ENCODE measurements around the gene IMMP2L.

IMMP2L gene

DNA sequence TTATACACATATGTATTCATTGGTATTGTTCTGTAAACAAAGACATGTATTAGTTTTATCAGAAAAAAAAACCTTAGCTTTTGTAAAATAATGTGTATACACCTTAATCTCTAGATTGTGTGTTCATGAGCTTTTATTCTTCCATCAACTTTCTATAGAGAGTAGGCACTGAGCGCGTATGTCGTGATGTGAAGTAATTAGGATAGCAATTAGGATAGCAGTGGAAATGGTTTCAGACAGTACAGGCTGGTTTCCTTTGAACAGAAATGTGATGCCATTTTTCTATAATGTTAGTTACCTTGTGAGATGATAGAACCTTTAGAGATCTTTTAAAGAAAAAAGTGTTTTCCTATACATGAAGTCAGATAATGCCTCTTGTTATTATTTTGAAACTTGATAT is 709.0 kb downstream of the IMMP2L start:
- in situ Hi-C loops (cut with MboI; ENCODE audit: low sequenced_read_pairs): no loop called here

GRCh38 chr7:110852156-110852940 is 709.9 kb downstream of the IMMP2L start:
- in situ Hi-C loops (cut with MboI; ENCODE audit: low sequenced_read_pairs): no loop called here

- in situ Hi-C loops (cut with MboI; ENCODE audit: low sequenced_read_pairs): no loop called here
These were observed 712.1 kb downstream of the IMMP2L start for GRCh38 chr7:110850224-110850623.

GRCh38 chr7:110842796-110843195 is 719.5 kb downstream of the IMMP2L start:
- in situ Hi-C loops (cut with MboI; ENCODE audit: low sequenced_read_pairs): no loop called here

DNA sequence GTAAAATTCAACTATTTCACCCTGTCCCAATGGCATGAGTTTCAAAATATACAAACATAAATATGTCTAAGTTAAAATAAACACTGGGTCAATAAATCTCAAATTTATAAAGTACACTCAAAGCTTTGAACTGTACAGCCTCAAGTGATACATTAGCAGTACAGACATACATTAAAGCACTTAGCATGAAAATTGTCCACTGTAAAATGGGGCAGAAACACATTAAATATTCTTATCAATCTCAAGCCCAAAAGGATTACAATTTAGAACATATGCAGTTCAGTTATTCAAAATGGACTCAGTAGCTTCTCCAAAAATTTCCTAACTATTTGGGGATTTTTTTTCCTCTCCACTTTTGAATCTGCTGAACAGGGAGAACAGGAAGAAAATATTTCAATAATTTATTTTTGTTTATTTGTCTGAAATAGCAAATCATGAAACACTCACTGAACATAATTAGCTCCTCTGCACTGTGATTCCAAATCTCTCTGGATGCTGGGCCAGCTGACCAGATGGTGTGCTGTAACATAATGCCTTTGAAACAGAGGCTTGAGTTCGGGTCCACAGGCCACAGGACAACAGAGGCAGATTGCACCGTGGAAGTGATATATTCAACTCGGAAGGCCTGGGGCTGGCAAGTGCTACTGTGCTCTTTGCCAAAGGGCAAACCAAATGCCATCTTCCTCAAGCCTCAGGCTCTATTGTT is 720.3 kb downstream of the IMMP2L start:
- in situ Hi-C loops (cut with MboI; ENCODE audit: low sequenced_read_pairs): no loop called here

- in situ Hi-C loops (cut with MboI; ENCODE audit: low sequenced_read_pairs): no loop called here
These were observed 722.4 kb downstream of the IMMP2L start for GRCh38 chr7:110839866-110840265.

- in situ Hi-C loops (cut with MboI; ENCODE audit: low sequenced_read_pairs): no loop called here
These were observed 726.4 kb downstream of the IMMP2L start for GRCh38 chr7:110835849-110836248.

GRCh38 chr7:110835218-110835617 is 727.1 kb downstream of the IMMP2L start:
- in situ Hi-C loops (cut with MboI; ENCODE audit: low sequenced_read_pairs): no loop called here

GRCh38 chr7:110831419-110831818 is 730.9 kb downstream of the IMMP2L start:
- in situ Hi-C loops (cut with MboI; ENCODE audit: low sequenced_read_pairs): no loop called here

GRCh38 chr7:110830778-110831177 is 731.5 kb downstream of the IMMP2L start:
- in situ Hi-C loops (cut with MboI; ENCODE audit: low sequenced_read_pairs): no loop called here

DNA sequence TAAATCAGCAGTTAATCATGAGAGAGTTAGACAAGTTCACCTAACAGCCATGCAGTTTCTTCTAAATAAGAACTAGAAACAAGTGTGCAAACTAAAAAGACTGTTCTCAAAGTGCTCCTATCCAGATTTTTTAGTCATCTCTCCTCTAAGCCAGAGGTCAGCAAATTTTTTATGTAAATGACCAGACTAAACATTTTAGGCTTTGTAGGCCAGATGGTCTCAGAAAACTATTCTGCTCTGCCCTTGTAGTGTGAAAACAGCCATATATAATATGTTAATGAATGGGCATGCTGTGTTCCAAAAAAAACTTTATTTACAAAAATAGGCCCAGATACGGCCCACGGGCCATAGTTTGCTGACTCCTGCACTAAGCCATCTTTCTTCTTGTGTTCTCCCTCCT is 734.4 kb downstream of the IMMP2L start:
- in situ Hi-C loops (cut with MboI; ENCODE audit: low sequenced_read_pairs): no loop called here

- in situ Hi-C loops (cut with MboI; ENCODE audit: low sequenced_read_pairs): no loop called here
These were observed 734.9 kb downstream of the IMMP2L start for GRCh38 chr7:110827287-110827855.

GRCh38 chr7:110813986-110814385 is 748.3 kb downstream of the IMMP2L start:
- in situ Hi-C loops (cut with MboI; ENCODE audit: low sequenced_read_pairs): no loop called here

DNA sequence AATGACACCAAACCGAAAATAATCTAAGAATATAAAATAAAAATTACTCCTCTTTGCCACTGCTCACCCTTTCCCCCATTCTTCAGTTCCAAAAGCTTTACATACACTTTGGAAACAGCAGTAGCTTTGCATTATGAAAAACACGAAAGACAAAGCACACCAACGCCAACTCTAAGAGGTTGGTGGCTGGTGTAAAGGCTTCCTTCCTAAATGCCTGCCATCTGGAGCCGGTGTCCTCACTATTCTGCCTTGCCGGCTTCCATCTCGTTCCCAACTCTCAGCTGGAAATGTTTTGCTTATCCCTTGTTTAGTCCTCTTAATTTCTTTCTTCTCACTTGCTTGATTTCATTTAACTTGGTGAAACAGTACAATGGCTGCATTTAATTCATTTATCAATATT is 752.5 kb downstream of the IMMP2L start:
- in situ Hi-C loops (cut with MboI; ENCODE audit: low sequenced_read_pairs): no loop called here

- in situ Hi-C loops (cut with MboI; ENCODE audit: low sequenced_read_pairs): no loop called here
These were observed 753.9 kb downstream of the IMMP2L start for GRCh38 chr7:110808361-110808760.

DNA sequence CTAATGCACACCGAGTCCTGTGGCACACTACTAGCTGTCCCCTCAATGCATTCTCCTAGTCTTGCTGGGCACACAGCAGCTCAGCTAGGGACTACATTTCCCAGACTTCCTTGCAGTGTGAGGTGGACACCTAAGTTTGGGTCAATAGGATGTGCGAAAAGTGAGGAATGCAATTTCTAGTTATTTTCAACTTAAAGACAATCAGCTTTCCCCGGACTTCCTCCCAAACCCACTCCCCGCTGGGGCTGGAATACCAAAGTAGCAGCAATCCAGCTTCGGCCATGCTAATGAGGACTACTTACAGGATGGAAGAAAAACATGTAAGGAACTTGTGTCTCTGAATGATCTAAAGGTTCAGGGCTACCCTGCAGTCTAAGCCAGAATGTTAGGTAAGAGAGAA is 757.8 kb downstream of the IMMP2L start:
- in situ Hi-C loops (cut with MboI; ENCODE audit: low sequenced_read_pairs): no loop called here

DNA sequence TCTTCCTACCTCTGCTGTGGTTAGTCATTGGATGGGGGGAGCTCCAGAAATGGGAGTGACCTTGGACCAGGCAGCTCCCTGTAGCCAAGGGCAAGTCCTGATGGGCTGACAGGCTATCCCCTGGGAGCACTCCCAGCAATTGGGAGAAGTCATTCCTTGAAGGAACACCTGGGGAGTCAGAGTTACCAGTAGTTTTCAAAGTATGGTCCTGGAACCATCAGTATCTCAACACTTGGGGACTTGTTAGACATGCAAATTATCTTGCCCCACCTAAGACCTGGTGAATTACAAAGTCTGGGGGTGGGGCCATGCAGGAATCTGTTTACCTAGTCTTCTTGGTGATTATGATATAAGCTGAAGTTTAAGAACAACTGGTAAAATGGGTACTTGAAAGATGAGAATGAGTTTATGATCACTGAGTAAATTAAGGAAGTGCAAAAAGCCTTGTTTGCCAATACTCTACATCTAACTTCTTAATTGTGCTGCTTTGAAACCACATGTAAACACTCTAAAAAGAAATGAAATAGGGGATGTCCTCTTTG is 758.6 kb downstream of the IMMP2L start:
- in situ Hi-C loops (cut with MboI; ENCODE audit: low sequenced_read_pairs): no loop called here

- in situ Hi-C loops (cut with MboI; ENCODE audit: low sequenced_read_pairs): no loop called here
These were observed 760.8 kb downstream of the IMMP2L start for GRCh38 chr7:110801502-110801901.

DNA sequence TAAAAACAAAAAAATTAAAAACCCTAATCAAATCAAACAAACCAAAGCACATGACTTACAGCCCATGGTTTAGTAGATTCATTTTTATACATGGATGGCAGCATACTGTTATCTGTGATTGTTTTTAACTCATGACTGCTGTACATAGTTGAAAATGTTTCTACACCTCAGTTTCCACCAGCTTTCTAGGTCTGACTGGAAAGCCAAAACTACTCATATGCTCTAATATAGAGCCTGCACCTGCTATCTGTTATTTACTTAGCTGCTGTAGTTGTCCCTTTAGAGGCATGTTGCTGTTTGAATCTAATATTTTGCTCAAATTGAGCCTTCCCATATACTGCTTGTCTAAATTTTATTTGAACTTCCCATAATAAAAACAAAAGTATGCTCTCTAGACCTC is 761.3 kb downstream of the IMMP2L start:
- in situ Hi-C loops (cut with MboI; ENCODE audit: low sequenced_read_pairs): no loop called here

DNA sequence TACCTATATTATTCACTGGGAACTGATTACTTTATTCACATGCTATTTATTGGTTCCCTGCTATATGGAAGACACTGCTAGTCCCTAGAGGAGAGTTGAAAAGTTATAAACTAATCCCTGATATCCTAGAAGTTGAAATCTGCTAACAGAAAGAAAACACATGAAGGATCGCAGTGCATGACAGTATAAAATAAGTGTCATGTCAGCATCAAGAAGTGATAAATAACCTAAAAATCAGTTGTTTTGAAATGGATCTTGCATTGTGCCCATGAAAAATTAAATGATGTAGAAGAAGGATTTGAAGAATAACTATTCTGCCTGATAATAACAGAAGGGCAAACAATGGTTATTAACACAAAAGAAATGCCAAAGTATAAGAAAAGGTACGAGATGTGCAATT is 764.6 kb downstream of the IMMP2L start:
- in situ Hi-C loops (cut with MboI; ENCODE audit: low sequenced_read_pairs): no loop called here

GRCh38 chr7:110790992-110791391 is 771.3 kb downstream of the IMMP2L start:
- in situ Hi-C loops (cut with MboI; ENCODE audit: low sequenced_read_pairs): no loop called here

Data from HL-60/S4 treated with phorbol 12-myristate 13-acetate at 8.2 ng/mL for 4 days and 3 days (cell line).